MM.1S (cell line): ENCODE measurements around the gene TGOLN2.

Source experiments
- CTCF ChIP-seq: fragments of 300-600 bp; sonication (generic); IDR thresholded peaks from 2 replicates; pipeline ENCODE4 v1.5.1; 2016; ENCODE audit warnings: antibody characterized with exemption, low read length, mixed read lengths
- EZH2 ChIP-seq: fragments of 300-600 bp; sonication (generic); optimal IDR thresholded peaks from 2 replicates; pipeline ENCODE3; 2017; ENCODE audit warnings: low read depth, mild to moderate bottlenecking, antibody characterized with exemption, low read length, mixed read lengths

GRCh38 chr2:85376291-85377065 is 48.7 kb upstream of the TGOLN2 start:
- TF ChIP-seq EZH2: no peak
- no peak for TF ChIP-seq CTCF
